Endometrial microvascular endothelial cells (primary cell): Measurements from ENCODE around the gene ESYT3. TPM values are rescaled to one million over a fixed set of nuclear protein-coding genes. Genes with fewer than 3 reads are reported as not detected.
"Not testable (repeated sequence)": the region's sequence is repeated elsewhere in the genome, so short reads cannot be mapped to it uniquely, and the experiment has no call there.

Source experiments
- in situ Hi-C: cut with HindIII; loops from 2 replicates; pipeline ENCODE4 v1.10.0; 2017; ENCODE audit warnings: low sequenced_read_pairs, low pct_unique_long_range_greater_than_20kb; ENCODE audit errors: inconsistent ontology term
- total RNA-seq: library from RNA; depleted of rRNA; stranded (reverse); fragments of >200 nt; gene quantifications from one replicate; pipeline ENCODE4 v1.2.3, GENCODE V29; 2015; ENCODE audit errors: inconsistent ontology term

The ESYT3 gene
- total RNA-seq, 1 donor from 2014 or later, result not detected

DNA sequence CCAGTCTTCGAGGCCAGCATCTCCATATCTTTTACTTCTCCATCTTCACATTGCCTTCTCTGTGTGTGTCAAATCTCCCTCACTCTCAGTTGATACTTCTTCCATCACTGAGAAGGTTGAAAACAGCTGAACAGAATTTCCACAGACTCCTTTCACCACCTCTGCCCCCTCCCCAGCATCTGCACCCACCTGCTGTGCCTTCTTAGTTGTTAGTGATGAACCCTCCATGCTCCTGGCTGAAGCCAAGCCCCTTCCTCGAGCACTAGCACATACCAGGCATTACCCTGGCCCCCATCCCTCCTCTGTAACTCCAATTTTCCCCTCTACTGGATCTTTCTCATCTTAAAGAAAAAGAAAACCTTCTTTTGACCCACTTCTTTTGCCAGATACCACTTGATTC lies 27.8 kb upstream of the ESYT3 start:
- in situ Hi-C loops, result no loop called here

DNA sequence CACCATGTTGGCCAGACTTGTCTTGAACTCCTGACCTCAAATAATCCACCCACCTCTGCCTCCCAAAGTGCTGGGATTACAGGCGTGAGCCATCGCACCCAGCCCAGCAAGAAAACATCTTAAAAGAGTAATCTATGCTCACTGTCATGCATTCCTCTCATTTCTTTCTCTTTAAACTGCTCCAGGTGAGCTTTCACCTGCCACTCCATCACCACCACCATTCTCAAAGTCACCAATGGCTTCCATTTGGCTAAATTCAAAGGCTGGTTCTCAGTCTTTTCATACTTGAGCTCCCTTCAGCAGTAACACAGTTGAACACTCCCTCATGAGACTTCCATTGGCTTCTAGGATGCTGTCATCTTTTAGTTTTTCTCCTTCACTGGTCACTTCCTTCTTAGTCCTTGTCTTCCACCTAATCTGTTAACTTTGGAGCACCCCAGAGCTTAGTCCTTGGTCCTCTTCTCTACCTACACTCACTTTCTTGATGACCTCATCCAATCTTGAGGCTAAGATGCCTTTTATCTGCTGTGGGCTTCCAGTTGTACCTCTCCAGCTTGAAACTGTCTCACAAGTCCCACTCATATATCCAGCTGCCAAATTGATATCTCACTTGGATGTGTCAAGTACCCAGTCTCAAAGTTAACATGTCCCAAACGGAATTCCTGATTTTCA lies 27.0 kb upstream of the ESYT3 start:
- in situ Hi-C loops, result no loop called here

DNA sequence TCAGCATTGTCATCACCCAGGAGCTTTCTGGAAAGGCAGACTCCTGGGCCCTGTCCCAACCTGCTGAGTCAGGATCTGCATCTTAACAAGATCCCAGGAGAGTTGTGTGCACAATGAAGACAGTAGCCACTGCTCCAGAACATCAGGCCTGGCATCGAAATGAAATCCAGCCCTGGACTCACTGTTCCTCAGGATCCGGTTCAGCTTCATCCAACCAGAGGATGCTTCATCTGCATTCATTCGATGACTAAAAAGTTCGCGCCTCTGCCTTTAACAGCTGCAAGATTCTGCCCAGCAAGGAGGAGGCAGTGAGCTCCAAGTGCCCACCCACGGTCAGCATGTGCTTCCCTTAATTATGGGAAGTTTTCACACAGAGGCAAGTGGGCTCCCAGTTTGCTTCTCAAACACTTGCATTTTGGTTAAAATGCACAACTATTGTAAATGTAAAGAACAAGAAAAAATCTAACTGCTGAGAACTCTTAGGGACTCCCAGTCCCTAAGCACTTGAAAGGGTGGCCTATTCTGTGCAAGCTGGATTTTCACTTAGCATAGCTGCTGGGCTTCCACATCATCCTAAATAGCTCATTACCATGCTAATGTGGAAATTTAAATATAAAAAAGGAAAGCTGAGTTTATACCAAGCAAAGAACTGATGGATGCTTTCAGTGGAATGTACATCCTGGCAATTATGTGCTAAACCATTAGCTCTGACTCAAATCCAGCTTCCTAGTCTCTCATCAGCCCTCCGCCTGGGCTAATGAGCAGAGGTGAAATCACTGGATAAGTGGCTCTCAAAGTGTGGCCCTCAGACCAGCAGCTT lies 25.5 kb upstream of the ESYT3 start:
- in situ Hi-C loops, result no loop called here

DNA sequence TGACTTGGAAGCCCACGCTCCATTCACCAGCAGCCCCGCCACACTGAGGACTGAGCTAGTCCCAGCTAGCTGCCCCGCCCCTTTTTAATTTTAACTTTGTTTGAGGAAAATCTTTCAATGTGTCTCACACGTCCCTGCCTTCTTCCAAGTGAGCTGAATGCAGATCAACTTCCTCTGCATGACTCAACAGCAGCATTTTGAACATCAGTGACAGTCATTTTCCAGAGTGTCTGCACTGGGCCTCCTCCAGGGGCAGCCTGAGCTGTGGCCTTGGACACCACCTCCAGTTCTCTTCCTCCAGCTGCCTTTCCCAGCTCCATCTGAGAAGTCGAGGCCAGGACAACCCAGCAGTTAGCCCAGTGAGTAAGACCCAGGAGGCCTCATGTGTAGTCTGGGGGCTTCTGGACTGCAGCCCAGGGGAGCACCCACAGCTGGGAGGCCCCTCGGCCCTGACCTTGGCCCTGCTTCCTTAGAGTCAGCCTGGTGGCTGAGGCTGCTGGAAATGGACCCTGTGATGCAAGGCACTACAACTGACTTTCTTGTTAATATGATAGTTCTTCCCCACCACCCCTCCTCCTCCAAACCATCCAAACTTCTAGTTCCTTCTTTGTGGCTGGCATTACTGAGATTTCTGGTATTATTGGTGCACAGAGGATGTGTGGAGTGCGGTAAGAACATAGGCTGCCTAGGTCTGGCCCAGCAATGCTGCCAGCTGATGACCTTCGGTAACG lies 21.4 kb upstream of the ESYT3 start:
- in situ Hi-C loops, result no loop called here

DNA sequence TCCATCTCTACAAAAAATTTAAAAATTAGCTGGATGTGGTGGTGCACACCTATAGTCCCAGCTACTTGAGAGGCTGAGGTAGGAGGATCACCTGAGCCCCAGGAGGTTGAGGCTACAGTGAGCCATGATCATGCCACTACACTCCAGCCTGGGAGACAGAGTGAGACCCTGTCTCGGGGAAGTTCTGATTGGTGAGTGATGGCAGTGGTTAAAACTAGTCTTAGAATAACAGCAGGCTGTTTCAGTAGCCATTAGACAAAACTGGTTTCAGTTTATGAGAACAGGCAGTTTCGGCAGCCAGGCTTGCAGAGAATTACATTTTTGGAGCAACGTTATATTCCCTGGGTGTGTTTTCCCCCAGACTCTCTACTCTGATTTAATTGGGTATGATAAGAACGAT lies 18.2 kb upstream of the ESYT3 start:
- in situ Hi-C loops, result not testable (repeated sequence)

DNA sequence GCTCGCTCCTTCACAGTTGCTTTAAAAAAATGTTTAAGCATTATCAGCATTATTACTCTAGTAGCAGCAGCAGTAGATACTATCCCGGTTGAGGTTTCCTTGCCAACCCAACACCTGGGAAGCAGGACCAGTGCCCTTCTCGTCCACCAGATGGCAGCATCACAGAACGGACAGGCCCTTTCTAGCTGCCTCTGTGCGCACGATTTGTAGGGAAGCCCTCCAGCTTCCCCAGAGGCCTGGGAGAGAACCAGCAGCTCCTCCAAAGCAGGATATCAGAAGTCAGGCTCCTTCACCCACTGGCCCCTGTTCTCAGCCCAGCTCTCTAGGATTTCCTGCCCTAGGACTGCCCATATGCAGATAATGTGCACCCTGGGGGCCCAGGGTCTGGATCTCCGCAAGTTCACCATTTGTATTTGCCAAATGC lies 16.8 kb upstream of the ESYT3 start:
- in situ Hi-C loops, result no loop called here

DNA sequence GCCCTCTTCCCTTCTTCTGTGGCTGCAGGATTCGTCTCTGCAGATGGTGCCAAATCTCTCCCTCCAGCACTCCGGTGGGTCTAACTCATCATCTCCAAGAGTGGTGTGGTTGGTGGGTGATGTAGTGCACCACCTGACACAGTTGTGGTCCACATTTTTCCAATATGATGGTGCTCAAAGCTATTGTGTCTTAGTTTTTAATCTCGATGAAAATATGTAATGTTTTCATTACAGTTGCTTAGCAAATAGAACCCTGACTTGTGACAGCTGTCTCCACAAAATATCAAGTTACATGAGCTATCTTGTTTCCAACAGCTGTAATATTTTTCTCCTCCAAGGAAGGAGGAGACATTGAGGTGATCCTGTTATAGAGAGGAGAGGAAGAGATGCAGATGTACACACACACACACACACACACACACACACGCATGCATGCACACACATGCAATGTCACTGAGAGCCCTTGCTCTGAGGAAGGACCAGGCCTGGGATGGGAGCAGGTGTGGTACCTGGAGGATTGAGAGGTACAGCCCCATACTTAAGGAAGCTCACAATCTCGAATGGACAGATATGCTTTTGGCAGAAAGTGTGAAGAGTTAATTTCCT lies 15.7 kb upstream of the ESYT3 start:
- in situ Hi-C loops, result no loop called here

DNA sequence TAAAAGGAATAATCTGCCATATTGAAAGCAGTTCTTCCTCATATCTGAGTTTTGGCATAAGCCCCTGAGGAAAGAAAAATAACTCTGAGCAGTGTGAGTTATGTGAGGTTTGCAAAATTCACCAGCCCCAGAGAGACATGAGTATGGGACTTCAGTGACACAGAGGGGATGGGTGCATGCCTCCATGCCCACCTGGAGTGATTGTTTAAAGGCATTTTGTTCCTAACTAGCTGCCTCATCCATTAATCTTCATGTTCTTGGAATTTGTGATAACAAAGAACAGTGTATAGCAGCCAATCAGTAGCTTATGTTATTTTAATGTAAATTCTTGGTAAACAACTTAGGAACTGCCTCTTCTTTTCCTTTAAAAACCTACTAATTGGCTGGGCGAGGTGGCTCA lies 11.1 kb upstream of the ESYT3 start:
- in situ Hi-C loops, result no loop called here

DNA sequence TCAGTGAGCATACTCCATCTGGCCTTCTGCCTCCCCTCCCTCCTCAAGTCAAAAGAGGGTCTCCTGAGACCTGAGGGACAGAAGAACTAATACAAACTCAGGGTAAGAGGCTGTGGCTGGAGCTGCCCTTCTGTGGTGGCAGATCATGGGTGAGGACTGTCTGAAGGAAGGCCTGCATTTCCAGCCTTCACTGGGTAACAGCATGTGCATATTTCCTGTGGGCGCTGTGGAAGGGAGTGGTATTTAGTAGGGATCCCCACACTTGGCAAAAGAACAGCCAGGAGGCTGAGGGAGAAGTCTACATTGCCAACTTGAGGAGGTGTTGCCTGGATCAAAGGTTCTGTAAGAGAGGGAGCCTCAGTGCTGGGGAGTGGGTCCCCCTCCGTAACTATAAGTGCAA lies 10.1 kb upstream of the ESYT3 start:
- in situ Hi-C loops, result no loop called here

DNA sequence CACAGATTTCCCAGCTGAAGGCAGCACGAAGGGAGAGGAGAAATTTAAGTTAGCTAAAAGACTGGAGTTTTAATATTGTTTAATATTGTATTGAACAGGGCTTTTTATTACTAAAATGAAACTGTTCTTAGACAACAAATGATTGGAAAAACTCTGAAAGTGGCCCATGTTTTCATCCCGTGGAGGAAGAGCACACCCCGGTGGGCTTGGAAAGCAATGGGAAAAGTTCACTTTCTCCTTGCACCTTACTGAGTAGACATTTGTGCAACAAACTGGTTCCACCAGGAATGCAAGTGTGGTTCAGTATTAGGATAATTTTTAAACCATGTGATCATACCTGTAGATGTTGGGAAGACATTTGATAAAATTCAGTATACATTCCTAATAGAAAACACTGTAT lies 8.2 kb upstream of the ESYT3 start:
- in situ Hi-C loops, result no loop called here

DNA sequence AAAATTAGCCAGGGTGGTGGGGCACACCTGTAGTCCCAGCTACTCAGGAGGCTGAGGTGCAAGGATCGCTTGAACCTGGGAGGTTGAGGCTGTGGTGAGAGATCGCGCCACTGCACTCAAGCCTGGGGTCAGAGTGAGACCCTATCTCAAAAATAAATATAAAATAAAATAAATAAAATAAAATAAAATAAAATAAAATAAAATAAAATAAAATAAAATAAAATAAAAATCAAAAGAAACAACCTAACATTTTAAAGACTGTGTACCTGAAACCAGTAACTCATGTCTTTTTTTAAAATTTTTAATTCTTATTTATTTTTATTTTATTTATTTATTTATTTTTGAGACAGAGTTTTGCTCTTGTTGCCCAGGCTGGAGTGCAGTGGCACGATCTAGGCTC lies 7.7 kb upstream of the ESYT3 start:
- in situ Hi-C loops, result not testable (repeated sequence)

DNA sequence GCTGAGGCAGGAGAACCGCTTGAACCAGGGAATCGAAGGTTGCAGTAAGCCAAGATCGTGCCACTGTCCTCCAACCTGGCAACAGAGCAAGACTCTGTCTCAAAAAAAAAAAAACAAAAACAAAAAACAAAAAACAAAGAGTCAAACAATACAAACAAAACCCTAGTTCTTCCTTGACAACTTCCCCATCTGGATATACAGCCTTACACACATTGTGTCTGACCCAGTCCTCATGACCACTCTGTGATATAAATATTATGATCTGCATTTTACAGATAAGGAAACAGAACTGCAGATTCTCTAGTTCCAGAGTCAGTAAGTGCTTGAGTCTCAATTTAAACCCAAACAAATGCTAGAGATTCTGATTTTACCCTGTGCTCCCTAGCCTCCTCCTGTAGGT lies 4.8 kb upstream of the ESYT3 start:
- in situ Hi-C loops, result no loop called here

DNA sequence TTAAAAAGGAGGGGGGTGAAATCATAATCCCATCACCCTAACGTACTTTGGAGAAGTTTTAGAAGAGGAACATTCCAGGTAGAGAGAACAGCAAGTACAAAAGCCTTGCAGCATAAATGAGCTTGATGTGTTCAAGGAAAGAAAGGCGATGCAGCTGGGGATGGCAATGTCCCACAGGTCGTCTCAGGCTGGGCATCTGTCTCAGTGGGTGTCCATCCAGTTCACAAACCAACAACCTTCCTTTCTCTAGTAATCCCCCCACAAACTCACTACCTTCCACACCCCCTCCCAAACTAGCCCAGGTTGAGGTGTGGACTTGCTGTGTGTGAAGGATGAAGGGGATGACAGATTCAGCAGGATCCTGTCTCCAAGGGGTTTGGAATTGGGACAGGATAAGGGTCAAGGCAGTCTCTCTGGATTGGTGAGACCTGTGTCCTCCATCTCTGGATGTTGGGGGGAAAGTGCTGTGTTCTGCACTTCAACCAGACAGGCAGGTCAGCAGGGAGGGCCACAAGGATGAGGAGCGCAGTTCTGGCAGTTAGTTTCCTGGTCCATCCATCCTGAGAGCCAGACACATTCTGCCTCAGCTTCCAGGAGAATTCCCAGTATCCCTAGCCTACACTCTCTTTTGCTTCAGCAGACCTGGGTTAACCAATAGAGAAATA lies 1.7 kb upstream of the ESYT3 start:
- in situ Hi-C loops, result no loop called here

DNA sequence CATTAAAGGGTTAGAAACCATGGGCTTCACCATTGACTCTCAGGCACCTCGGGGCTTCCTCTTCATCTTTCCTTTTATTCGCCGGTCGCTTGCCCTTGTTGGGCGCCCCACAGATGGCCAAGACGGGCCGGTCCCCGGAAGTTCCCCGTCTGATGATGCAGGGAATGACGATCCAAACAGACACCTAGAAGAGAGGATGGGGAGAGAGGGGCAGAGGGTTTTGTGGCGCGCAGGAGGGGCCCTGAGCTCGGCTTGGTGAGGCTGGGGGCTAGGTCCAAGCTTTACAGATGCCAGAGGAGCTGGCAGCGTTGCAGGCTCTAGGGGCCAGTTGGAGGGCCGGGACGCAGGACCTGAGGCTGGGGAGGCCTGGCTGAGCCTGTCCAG lies 532 bp upstream of the ESYT3 start:
- in situ Hi-C loops, result no loop called here

DNA sequence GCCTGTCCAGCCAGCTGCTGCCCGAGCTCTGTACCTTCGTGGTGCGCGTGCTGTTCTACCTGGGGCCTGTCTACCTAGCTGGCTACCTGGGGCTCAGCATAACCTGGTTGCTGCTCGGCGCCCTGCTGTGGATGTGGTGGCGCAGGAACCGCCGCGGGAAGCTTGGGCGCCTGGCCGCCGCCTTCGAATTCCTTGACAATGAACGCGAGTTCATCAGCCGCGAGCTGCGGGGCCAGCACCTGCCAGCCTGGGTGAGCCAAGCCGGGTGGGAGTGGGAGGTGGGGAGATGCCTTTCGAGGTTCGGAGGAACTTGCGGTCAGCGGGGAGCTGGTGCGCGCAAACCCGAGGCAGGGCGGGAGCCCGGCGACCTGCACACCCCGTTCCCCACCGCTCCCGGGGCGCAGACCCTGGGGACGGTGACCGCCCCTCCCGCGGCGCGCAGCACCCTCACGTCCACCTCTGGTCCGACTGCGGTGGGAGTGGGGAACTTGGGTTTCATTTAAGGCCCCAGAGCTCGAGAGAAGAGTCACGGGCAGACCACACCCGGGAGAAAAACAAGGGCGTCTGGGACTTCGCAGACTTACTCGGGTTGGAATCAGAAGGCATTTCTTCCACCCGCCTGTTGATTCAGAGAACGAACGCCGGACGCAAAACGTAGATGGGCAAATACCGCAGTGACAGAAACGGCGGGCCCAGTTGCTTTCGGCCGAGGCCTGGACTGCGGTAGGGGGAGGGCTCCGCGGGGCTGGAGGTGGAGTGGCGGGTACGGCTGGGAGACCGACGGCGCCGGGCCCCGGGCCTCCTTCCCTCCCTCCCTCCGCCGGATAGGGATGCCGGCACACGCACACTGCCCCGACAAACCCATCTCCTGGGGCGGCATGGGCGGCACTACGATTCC lies 708 bp downstream of the ESYT3 start:
- in situ Hi-C loops, result no loop called here

DNA sequence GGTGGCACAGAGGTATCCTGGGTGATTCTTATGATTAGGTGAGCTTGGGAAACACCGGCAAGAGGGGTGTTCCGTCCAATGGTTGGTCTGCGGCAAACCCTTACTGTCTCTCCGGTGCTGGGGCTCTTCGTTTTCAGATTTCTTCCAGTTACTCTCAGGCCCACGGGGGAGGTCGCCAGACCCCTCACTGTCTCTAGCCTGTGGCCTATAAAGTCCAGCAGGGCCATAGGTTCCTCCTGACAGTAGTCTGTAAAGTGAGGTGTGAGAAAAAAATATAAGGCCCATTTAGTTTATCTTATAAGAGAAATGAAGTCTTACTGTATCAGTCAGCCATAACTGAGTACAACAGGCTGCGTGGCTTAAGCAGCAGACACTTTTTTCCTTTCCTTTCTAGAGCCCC lies 1.4 kb downstream of the ESYT3 start:
- in situ Hi-C loops, result no loop called here

DNA sequence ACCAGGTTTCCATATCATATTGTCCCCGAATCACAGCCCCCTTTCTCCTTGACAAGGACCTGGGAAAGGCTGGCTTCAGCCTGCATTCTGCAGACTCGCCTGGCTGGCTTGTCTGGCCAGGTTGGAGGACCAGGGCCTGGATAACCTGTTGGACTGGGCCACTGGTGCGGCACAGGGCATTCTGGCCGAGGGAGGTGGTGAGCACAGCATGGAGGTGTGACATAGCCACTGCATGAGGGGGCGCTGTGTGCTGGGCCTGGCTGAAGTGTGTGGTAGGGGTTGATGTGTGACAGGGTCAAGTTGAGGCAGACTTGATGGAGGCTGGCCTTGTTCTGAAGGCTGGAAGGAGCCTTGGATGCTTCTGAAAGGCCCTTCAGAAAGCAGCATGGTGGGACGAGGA lies 2.9 kb downstream of the ESYT3 start:
- in situ Hi-C loops, result no loop called here

DNA sequence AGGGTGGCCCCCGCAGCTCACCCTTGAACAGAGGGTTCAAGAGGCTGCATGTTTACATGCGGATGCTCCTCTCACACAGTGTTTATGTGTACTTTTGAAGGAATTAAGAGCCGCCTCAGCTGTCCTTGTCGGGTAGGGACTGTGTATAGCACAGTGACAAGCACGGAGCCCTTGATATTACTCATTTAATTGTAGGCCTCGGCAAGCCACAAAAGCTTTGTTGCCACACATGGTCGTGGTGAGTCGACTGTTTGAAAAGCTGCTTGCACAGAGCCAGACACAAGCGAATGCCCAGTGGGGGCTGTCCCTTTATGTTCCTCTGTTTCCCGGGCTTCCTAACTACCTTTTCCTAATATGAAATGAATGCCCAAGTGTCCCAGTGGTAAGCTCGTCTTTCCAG lies 4.5 kb downstream of the ESYT3 start:
- in situ Hi-C loops, result no loop called here
